Measurements from ENCODE around the gene METTL1.

METTL1 gene

DNA sequence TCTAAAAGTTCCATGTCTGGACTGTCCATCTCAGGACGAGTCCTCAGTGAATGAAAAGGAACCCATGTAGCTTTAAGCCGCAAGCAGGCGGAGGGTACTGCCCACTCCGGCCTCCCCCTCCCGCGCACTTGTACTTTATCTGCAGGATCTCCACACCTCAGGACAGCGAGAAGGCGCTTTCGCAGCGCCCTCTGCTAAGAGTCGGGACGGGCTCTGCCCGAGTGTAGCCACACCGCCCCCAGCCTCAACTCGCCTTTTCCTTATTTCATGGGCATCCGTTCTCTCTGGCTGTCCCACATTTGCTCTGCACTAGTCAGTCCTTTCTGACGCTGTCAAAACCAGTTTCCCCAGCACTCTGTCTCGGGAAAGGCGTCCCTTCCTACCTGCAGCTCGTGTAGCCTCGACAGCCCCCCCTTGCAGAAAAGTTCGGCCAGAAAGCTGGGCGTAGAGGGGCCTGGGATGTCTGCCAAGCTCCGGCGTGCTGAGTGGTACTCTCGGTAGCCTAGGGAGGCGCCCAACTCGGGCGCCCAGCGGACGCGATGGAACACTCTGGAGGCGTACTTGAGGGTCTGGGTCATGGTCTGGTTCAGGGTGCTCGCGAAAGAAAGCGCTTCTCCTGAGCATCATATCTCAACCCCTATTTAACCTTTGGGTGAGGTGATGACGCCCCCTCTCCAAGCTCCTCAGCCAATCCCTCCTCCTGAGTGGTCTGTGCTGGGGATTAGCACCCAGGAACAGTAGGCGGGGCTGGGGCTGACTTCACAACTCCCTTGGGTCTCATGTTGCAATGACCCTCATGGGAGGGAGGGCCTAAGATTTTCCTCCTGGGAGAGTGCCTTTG lies 5.2 kb downstream of the METTL1 start, which contains the start of gene CYP27B1:
CYP27B1 (minus strand) TSS at position 615 of the 841 bp plus-strand sequence; CDS start at position 578, 37 bp downstream.
- DNase-seq = no peak

DNA sequence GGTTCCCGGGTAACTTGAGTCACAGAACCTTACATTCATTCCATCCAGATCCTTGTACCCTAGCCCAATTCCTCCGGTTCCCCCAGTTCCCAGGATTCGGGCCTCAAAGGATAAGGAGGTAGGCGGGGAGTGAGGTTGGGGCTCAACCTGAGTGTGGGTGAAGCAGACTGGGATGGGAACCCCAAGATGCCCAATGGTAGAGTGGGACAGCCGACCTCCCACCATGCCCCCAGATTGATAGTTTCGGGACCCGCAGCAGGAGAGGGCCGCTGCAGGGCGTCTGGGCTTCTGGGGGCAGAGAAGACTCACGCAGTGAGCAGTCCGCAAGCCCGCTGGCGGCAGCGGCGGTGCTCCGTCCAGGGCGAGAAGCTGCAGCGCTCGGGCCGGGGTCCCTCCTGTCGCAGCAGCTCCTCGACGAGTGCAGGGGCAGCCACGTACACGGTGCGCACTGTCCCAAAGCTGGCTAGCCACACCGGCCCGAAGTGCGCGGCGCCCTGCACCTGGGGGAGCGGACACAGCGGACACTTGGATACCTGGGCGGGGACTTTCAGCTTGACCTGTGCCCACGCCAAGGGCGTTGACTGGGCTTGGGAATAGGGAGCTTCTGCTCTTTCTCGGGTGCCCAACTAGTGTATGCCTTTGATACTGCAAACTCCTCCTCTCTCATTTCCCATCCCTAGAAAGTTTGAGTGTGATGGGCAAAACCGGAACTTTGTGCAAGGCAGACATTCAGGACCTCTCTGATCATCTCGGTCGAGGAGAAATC lies 6.0 kb downstream of the METTL1 start:
- no peak for DNase-seq

DNA sequence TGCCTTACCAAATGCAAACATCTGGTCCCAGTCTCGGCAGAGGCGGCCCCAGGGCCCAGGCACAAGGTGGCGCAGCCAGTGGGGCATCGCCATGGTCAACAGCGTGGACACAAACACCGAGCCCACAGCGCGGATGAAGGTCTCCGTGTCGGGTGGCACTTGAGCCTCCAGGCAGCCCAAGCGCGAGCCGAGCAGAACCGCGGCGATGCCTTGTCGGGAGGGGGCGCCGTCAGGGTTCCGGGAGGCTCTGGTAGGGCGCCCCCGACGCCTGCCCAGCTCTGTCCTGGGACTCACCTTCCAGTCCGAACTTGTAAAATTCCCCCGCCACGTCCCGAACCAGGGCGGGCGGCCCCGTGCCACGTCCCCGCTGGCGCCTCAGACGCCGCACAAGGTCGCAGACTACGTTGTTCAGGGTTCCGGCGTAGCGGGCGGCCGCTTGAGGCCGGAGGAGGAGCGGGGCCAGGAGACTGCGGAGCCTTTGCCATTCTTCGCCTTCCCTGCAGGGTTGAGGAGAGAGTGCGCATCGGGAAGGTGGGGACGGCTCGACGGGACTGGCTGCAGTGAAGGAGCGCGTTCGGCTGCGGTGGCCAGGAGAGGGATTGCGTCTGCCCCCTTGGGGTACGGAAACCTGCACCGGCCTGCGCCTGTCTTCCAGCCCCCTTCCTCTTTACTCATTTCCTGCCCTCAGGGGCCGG lies 6.8 kb downstream of the METTL1 start:
- DNase-seq = peak; percentile 38

DNA sequence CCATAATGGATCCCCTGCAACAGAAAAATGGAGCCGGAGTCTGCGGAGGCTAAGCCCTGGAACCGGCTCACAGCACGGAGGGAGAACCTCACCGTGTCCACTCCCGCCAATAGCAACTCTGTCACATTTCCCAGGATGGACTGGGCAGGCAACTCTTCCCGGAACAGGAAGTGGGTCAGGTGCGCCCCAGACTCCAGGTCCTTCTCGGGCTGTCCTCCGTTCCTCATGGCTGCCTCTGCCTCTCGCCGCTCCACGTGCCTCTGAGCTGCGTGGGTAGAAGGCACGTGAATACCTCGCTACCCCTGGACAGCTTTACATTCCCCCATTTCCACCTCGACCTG lies 7.3 kb downstream of the METTL1 start:
- DNase-seq = no peak

DNA sequence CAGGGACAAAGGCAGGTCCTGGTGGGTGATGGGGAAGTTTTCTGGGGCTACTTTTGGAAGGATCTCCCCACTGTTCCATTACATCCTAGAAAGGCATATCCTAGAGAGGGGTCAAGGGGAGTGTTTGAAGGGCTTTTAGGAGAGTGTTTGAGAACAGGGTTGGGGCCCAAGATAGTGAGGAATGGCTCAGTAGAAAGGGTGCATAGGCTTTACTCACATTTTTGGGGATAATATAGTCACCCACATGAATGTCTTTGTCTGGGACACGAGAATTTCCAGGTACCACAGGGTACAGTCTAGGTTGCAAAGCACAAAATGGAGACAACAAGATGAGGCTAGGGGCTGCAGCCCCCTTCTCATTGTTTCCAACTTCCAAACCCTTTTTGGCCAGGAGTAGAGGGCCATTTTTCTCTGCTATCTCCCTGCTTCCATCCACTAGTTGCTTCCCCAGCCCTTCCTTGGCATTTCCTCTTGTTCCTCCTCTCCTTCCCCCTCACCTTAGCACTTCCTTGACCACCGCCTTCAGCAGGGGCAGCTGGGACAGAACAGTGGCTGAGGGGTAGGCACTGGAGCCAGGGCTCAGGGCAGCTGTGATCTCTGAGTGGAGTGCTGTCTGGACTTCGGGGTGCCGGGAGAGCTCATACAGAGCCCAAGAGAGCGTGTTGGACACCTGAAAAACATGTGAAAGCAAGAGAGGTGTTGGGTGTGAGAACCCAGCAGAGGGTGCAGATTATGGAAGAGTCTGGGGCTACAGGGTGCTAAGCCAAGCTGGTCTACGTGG lies 7.8 kb downstream of the METTL1 start:
- no peak for DNase-seq

DNA sequence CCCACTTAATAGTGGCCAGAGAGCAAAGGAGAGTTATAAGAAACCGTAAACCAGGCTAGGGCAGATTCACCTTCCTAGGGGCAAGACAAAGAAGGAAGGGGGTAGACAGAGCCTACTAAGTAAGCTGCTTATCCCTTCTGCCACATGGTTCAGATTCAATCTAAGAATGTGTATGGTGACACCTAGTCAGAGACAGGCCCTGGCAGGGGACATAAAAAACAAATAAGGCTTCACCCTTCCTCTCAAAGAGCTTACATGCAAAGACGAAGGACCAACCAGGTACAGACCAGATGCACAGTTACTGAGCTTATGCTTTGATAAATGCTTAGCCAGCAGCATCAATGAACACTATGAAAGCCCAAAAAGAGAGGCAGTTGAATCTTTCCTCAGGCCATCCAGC lies 9.4 kb downstream of the METTL1 start:
- no peak for DNase-seq

DNA sequence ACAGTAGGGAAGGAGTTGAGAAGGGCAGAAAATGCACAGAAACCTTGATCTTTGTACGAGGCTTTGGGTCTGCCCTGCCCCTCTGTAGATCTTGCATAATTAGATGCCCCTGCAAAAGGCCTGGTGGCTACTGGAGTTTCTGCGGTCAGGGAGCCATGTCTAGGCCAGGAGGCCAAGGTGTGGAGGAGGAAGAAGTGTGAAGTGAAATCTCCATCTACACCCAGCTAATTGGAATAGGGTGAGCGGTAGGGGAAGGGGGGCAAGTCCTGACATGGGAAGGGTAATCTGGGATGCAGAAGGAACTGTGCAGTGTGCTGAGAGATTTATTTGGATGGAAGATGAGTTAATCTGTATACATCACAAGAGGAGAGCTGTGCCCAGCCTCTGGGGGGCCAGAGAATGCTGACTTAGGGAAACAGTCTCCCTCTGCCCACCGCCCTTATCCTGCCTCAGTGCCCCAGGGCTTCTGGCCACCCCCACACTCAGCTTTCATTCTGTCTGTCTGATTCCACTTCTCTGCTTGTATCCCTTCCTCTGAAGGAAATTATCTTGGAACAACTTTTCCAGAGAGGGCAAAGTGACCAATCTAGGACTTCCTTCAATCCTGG lies 10.4 kb downstream of the METTL1 start:
- DNase-seq = no peak

DNA sequence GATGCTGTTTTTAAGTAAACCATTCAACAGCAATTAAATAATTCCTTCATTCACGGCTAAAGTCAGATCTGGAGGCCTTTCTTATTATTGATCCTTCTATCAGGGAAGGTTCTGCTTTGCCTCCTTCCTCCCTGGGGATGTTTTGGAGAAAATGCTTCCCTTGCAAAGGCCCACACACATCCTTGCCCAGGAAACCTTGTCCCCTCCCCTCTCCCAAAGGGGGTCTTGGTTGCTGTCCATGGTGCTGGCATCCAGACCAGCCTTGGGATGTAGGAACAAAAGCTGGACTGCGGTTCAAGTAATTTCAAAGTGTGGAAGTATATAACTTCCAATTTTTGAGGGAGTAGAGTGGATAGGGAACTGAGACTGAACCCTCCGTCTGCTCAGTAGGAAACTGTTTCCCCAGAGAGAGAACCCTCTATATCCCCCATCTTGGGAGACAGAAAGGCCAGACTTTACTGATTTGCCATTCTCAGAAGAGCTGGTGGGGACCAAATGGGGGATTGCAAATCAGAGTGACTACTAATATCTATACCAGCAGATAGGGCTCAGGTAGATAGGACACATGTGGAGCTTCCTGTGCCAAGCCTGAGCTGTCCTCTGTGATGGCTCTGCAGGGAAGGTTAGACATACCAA lies 11.4 kb downstream of the METTL1 start:
- no peak for DNase-seq

DNA sequence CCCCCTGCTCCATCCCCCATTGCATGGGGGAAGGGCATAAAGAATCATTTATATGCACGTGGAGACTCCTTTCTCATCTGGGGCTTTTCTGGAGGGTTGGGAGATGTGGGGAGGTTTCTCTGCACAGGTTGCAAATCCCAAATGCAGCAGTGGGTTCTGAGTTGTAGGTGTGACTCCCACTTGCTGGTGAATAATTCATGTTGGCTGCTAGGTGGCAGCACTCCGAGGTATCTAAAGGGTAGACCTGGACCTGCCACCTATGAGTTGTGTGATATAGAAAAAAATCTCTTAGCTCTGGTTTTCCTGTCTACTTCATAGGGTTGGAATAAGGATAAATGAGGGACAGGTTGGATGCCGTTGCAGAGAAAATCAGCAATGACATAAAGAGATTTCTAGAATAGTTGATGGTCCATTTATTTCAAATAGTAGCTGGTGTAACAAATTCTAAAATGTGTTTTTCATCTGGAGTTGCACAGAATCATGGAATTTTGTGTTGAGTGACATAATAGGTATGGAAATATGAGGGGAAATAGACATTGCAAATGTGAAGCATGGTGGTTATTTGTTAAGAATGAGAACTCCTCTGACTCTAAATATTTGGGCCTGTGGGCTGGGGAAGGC lies 12.4 kb downstream of the METTL1 start:
- DNase-seq = no peak

DNA sequence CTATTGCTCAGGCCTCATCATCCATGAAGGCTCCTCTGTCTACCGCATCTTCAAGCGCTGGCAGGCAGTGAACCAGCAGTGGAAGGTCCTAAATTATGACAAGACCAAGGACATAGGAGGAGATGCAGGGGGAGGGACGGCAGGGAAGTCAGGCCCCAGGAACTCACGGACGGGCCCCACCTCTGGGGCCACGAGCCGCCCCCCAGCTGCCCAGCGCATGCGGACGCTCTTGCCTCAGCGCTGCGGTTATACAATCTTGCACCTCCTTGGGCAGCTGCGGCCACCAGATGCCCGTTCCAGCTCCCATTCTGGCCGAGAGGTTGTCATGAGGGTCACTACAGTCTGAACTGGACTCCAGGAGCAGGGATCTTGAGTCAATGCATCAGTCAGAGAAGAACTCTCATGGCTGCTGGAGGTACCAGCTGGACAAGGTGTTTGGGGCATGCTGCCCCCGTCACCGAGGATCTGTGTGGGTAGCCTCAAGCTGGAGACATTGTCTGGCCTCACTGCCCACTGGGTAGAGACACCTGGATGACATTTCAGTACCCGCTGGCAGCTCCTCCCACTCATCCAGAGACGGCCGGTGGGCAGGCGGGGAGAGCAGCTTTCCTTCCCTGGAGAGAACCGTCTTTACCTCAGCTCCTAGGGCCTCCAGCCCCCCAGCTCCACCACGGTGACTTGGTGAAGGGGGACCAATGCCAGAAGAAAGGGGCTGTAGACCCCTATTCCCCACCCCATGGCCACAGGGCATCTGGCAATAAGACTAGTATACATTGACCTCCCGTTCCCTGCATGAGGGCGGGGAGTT lies 13.1 kb downstream of the METTL1 start:
- DNase-seq = no peak

DNA sequence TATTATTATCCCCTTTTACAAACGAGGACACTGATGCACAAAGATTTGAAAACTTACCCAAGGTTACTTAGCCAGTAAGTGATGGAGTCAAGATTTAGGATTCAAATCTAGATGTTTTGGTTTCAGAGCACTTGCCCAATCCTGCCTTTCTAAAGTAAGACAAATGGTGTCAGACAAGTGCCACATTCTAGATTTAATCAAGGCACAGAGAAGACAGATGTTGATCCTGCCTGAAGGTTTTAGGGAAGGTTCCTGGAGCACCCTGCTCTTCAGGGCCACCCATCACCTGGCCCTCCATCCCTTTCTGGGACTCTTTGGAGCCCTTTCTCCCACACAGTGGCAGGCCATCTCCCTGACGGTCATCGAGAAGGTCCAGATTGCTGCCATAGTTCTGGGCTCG lies 14.1 kb downstream of the METTL1 start:
- DNase-seq = no peak

DNA sequence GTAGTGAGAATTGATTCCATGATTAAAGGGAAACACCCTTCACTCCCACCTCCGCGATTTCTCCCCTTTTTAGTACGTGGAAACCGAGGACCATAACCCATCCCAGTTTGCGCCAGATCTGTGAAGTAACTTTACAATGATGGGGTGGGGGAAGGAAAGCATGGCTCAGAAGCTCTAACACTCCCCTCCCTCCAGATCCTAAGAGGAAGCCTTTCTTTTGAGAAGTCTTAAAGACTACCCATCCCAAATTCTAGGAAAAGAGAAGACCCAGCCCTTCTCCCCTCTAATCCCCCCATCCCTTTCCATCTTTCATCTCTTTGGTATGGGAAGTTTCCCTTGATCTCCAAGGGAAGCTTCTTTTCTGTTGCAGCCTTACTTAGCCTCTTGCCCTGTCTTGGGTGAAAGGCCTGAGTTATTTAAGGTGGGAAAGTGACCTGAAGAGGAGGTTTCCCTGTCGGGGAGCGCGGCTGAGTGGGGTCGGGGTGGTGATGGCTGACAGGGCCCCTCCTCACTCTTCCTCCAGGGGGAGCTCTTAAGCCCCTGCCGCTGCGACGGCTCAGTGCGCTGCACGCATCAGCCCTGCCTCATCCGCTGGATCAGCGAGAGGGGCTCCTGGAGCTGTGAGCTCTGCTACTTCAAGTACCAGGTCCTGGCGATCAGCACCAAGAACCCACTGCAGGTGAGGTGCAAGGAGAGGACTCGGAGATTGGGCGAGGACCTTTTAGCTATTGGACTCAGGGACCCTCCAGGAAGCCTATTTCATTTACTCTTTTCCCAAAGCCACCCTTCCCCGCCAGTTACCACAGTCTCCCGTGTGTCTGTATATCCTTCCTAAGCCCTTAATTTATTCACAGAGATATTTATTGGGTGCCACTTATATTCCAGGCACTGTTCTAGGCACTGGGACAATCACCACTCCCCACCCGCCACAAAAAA lies 15.2 kb downstream of the METTL1 start:
- peak; percentile 61 for DNase-seq

DNA sequence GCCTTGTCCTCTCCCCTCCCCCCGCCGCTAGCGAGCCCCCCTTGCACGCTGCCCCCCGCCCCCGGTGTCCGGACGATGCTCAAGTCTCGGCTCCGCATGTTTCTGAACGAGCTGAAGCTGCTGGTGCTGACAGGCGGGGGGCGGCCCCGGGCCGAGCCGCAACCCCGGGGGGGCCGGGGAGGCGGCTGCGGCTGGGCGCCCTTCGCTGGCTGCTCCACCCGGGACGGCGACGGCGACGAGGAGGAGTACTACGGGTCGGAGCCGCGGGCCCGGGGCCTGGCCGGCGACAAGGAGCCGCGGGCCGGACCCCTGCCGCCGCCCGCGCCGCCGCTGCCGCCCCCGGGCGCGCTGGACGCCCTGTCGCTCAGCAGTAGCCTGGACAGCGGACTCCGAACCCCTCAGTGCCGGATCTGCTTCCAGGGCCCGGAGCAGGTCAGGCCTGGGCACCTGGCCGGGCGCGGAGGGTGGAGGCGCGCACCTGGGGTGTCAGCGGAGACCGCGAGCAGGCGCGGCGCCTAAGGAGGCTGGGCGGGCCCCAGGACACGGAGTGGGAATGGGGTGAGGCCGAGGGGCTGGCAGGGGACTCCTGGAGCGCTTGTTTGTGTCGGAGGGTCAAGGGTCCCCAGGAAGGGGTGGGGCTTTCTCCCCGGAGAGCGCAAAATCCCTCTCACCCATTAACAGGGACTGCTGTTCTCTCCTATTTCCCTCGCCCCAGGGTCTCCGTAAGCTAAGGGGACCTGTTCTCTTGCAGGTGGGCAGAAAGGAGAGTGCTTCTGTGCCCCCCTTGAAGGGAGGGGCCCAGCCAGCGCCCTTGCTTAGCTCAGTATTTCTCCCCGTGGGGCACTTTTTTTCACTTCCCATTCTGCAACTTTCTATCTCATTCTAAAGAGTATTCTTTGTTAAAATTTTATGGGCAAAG lies 16.2 kb downstream of the METTL1 start:
- peak; percentile 43 for DNase-seq

DNA sequence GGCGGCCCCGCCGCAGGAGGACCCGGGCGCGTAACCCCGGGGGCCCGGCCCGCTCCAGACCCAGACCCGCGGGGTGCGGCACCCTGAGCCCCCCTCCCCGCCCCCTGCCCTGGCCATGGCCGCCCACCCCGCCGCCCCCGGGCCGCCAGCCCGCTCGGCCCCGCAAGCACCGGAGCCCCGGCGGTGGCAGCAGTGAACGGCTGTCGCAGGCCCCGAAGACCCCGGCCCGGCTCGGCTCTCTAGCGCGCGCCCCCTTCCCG lies 16.8 kb downstream of the METTL1 start:
- DNase-seq = no peak

DNA sequence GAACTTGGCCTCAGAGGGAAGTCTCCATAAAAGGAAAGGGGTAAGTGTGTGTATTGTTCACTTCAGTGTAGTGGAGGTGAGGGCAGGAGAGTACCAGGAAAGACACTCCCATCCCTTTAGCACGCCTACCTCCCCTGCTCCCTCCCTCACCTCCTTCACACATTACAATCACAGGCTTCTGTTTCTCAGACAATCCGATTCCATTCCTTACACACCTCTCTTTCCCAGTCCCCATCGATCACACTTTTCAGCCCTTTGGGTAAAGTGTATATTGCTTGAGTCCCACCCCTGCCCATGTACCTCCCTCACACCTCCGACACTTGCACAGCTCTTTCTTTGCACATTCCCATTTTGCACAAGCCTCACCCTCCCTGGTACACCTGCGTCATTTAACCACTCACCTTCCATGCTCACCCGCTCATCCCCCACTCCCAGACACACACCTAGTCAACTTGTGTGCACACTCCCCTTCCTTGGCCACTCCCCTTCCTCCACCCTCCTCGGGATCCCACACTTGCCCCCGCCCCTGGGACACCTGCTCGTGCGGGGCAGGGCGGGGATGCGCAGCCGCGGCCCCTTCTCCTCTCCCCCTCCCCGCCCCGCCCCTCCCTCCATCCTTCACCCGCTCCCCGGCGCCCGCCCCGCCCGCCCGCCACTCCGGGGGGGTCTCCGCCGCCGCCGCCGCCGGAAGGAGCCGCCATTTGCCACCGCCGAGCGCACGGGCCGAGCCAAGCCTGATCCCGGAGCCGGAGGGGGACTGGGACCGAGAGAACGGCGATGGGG lies 17.3 kb downstream of the METTL1 start, which contains the start of gene MARCHF9:
MARCHF9 (plus strand) TSS at position 693 of the 783 bp plus-strand sequence. CDS start 426 bp downstream, outside the sequence.
- DNase-seq = peak; percentile 80

DNA sequence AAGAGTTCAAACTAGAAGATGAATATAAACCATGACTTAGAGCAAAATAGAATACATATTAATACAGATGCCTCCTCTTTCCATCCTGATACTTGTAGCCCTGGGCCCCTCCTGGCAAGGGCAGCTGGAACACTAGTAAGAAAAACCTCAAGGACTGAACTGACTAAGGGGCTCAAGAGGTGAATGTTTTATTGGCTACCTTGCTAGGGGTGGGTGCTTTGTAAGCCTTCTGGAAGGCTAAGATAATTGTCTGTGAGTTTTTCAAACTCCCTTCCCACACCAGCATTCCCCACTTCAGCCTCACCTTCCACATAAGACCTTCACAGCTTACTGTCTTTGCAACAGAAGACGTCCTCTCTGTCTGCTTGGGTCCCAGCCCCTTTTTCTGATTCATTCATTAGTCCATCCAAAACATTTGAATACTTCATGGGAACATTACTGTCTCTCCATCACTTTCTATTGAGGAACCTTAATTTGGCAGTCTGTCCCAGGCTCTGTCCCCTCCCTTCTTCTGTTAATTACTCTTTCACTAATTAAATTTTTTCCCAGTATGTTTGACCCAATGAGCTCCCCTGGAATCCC lies 18.1 kb downstream of the METTL1 start:
- no peak for DNase-seq

DNA sequence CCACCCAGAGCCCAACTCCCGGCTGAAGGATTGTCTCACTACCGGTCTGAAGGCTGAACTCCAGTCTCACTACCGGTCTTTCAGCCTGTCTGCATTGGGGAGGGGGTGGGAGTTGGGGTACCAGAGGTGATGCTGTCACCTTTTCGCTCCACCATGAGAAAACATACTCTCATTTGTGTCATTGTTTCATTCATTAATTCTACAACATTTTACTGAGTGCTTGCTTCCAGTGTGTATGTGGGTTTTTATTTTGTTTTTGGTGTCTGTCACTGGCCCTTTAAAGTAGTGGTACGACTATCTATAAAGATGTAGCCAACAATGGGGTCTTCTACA lies 19.3 kb downstream of the METTL1 start:
- no peak for DNase-seq

Data from effector CD4-positive, alpha-beta T cell (primary cell).